GM21390 (cell line): ENCODE data around the gene METTL21A.
"Not testable (repeated sequence)": the region's sequence is repeated elsewhere in the genome, so short reads cannot be mapped to it uniquely, and the experiment has no call there.

Experiments used
- ATAC-seq: cut with Tn5 transposase; IDR thresholded peaks from one replicate; pipeline ENCODE4 v1.9.1; 2021; ENCODE audit not compliant: unreplicated experiment

Gene METTL21A

DNA sequence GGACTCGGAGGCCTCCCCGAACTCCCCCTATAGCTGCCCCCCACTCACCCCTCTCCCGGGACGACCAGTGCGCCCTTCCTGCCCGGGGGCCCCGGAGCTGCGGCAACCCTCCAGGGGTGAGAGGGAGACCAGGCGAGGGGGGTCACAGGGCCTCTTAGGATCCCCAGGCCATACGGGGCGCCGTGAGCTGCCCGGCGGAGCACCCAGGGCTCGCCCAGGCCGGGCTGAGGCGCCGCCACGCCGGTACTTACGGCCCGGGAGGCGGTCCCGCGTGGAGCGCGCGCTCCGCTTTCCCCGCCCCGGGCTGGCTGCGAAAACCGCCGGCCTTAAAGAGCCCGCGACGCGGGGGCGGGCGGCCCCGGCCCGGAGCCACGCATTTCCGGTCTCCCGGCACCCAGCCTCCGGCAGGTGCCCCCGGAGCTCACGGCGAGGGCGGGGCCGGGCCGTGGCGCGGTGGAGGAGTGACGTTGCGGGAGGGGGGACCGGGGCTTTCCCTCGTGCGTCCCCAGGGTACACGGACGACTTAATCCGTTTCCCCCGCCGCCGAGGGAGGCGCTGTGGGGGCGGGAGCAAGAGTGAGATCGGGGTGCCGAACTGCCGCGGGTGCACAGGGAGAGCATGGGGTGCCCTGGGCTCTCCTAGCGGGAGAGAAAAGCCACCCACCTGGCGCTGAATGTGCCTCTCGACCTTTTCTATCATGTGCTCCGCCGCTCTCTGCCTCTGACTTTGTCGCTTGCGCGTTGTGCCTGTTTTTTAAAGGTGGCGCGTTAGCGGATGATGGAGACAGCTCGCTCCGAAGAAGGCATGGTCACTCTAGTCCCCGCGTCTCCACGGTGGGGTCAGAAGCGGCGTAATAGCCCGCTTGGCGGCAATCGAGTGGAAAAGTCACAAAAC, at the start of gene METTL21A:
Gene METTL21A (minus strand): TSS at position 381 of the 894 bp plus-strand sequence. CDS start 1,019 bp downstream, outside the sequence.
- peak; percentile 61 for ATAC-seq

DNA sequence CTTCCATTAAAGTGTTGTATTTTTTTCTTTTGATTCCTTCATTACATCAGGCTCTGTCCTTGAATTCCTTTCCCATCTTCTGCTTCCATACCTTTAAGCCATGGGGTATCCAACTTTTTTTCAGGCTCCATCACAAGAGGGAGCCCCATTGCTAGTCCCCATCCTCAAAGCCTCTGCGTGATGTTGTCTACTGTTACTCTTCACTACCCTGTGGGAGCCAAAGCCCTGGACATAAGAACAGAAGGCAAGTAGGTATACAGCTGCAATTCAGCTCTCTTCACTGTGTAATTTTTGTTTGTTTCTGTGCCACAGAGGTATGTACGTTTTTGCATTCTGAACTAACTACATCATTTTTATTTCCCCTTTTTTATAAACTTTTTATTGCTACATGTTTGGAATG, 49.6 kb upstream of the METTL21A start:
- ATAC-seq: no peak

DNA sequence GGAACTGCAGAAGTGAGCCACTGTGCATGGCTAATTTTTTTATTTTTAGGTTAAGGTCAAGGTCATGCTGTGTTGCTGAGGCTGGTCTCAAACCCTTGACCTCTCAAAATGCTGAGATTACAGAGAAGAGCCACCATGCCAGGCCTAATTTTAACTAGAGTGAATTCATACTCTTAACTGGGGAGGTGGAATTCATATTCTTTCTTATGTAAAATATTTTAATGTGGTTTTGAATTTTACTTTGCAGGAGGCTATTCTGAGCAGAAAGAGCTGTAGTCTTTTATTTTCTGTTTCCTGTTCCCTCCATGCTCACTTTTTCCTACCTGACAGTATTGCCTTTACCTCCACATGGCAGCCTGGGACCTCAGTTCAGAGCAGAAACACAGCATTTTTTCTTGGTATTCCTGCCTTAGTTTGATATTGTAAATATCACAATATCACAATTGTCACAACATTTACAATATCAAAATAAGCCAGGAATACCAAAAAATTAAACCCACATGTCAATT, 49.1 kb upstream of the METTL21A start:
- no peak for ATAC-seq

DNA sequence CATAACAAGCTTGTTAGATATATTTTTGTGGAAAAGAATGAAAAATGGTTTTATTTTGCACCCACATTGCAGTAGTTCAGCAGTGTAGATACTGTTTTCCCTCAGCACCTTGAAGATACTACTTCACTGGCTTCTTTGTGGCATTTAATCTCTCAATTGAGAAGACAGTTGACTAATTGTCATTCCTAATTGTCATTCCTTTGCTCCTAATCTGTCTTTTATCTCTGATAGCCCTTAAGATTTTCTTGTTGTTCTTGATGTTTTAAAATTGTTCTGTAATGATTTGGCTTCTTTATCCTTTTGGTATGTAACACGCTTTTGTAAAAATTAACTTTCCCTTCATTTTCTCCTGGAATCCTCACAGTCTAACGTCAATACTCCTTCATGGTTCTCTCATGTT, 48.2 kb upstream of the METTL21A start:
- ATAC-seq: no peak

DNA sequence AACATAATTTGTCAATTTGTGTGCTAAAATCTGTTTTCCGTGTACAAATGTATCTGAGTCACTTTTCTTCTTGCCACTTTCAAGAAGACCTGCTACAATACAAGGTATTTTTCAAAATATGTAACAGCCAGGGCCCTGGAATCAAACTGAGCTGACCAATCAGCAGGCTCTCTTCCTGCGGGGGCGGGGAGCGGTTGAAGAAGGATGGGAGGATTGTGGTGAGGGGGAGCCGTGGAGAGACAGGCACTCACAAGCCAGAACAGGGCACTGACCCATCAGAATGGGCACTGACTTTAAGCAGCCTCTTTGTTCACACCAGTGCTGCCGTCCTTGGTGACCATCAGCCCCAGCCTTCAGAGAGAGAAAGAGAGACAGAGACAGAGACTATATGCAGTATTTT, 45.7 kb upstream of the METTL21A start:
- no peak for ATAC-seq

DNA sequence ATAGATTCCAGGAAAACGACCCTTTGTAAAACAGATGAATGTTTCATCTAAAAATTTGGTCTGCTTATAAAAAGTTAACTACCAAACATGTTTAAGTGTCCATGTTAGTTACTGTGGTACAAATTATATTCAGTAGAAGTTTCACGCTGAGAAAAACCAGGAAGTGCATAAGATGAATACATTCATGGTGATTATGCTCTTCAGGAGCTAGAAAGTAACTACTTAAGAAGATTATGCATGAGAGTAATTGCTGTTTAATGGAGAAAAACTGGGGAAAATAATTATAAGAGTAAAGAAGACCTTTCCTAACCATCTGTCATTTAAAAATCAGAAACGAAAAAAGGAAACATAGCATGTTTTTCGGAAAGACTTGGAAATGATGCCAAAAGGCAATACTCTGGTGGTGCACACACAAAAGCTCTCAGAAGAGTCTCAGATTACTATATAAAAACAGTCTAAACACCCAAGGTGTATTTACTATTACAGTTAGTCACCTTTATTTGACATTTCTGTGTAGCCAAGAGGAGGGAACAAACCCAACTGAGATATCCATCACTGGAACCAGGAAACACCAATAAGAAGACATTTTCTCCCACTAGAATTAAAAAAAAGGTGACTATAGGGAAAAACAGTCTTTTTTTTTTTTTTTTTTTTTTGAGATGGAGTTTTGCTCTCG, 38.8 kb upstream of the METTL21A start:
- no peak for ATAC-seq

DNA sequence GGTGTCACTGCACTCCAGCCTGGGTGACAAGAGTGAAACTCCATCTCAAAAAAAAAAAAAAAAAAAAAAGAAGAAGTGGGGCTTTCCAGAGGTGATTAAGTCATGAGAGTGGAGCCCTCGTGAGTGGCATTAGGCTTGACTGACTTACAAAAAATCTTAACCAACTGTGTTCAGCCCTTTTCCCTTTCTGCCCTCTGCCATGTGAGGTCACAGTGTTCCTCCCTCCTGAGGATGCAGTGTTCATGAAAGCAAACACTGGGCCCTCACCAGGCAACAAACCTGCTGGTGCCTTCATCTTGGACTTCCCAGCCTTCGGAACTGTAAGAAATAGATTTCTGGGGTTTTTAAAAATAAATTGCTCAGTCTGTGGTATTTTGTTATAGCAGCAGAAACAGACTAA, 37.0 kb upstream of the METTL21A start:
- peak; percentile 92 for ATAC-seq

DNA sequence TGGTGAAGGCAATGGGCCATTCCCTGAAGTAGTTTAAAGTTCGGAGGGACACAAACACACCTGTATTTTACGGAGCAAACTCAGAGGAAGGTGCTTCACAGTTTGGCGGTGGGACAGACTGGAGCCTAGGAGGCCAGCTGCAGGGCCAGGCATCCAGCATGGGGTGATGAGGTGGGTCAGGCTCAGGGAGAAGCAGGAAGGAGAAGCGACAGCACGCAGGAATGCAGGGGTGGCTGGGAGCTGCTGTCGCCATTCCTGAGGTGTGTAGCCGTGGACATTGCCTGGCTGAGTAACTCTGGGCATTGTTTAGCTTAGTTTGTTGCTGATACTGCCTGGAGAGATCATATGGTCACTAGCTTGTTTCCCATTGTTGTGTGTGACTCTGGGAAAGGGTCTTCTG, 35.8 kb upstream of the METTL21A start:
- ATAC-seq: no peak

DNA sequence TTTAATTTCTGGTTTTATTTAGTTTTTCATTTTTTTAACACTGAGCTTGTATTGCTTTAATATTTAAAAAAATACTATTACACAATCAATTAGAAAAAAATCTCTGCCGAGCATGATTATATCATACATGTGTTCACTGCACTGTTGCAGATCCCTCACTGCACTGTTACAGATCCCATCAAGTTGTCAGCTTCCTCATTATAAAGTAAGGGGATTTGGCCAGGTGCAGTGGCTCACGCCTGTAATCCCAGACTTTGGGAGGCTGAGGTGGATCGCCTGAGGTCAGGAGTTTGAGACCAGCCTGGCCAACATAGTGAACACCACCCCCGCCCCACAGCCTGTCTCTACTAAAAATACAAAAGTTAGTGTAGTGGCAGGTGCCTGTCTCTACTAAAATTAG, 33.0 kb upstream of the METTL21A start:
- ATAC-seq: no peak

DNA sequence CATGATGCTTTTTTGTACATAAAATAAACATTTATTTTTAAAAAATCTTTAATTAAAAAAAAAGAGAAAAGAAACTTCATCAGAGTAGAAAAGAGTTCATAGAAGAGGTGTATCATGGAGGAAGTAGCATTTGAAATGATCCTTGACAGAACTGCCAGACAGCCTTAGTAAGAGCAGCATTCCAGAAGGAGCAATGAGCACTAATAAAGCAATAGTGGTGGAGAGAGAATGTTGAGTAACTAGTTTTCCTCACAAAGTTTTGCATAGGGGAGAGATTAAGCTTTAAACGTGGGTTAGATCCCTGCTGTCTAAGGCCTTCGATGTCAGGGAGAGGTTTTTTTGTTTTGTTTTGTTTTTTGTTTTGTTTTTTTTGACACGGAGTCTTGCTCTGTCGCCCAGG, 29.8 kb upstream of the METTL21A start:
- ATAC-seq: no peak

DNA sequence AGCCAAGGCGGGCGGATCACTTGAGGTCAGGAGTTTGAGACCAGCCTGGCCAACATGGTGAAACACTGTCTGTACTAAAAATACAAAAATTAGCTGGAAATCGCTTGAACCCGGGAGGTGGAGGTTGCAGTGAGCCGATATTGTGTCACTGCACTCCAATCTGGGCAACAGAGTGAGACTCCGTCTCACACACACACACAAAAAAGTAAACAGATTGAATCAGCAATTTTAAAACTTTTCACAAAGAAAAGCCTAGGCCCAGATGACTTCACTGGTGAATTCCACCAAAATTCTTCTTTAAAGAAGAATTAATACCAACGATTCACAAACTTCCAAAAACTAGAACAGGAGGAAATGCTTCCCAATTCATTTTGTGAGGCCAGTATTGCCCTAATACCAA, 21.4 kb upstream of the METTL21A start:
- ATAC-seq: not testable (repeated sequence)

DNA sequence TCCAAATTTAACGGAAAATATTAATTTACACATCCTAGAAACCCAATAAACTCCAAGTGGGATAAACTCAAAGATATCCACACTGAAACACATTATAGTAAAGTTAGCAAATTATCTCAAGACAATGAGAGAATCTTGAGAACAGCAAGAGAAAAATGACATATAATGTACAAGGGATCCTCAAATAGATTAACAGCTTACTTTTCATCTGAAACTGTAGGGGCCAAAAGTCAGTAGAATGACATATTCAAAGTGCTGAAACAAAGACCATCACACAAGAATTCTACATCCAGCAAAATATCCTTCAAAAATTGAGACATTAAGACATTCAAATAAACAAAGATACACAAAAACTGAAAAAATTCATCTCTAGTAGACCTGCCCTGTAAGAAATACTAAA, 18.7 kb upstream of the METTL21A start:
- no peak for ATAC-seq

DNA sequence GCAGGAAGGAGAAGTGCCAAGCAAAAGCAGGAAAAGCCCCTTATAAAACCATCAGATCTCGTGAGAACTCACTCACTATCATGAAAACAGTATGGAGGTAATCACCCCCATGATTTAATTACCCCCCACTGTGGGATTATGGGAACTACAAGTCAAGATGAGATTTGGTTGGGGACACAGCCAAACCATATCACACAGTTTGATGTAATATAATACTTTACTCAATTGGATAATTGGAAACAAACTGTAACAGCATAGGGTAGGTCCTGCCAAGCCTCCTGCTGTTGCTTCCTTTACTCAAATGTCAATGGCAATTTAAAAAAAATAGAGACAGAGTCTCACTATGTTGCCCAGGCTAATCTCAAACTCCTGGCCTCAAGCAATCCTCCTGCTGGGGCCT, 15.5 kb upstream of the METTL21A start:
- ATAC-seq: no peak

DNA sequence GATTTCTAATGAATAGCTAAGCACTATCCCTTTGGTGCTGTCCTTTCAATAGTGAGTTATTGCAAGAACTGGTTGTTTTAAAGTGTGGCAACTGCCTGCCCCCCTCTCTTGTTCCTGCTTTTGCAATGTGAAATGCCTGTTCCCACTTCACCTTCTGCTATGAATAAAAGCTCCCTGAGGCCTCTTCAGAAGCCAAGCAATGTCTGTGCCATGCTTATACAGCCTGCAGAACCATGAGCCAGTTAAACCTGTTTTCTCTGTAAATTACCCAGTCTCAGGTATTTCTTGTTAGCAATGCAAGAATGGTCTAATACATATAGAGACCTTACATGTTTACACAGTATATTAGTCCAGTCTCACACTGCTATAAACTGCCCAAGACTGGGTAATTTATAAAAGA, 15.0 kb upstream of the METTL21A start:
- ATAC-seq: no peak

DNA sequence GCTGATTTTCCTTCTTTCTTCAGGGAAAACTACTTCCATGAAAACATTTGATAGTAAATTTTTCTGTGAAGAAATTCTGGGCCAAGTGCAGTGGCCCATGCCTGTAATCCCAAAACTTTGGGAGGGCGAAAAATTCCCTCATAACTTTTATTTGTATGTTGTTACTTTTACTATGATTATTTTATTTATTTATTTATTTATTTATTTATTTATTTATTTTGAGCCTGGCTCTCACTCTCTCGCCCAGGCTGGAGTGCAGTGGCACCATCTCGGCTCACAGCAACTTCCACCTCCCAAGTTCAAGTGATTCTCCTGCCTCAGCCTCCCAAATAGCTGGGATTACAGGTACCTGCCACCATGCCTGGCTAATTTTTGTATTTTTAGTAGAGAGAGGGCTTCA, 14.1 kb upstream of the METTL21A start:
- not testable (repeated sequence) for ATAC-seq

DNA sequence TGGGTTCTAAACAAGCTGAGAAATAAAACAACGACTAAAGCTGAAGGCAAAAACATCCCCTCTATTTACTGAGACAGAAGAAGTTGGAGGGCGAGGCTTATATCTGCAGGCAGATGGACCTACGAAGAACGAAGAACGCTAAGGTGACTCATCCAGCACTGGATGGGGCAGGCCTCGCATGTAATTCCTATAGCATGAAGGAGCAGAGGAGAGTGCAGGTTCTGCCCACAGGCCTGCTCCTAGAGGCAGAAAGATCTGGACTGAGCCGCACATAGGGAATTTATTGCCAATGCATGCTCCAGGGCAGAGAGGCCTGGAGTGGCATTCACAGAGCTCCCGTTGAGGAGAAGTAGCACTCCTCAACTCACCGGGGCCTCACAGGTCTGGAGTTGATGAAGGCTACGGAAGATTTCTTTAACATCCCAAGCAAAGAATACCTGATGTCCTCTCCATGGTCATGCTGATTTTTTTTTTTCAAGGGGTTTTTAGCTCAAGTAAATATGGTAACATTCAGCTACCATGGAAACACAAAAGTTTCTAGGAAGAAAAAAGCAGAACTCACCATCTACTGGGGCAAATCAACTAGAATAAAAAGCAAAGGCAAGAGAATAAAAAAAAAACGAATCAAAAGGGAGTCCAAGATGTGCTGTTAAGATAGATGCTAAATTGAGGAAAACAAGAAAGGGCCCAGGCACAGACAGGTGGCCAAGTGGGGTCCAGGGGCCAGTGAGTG, 10.4 kb upstream of the METTL21A start:
- ATAC-seq: no peak

DNA sequence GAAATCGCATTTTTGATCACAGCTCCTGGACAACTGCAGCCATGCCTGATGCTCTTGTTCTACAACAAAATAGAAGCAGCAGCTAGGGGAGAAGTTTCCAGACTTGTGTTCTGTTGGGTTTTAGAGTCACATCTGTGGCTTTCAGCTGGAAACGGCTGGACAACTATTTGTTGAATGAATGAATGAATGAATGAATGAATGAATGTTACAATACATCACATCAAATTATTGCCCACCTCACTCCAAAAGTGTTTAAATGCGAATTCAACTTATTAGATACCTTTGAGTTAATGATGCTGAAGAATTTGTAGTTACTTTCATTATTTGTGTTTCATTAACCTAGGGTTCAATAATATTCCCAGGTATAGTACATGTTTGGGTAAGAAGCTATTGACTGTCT, 8.5 kb upstream of the METTL21A start:
- no peak for ATAC-seq

DNA sequence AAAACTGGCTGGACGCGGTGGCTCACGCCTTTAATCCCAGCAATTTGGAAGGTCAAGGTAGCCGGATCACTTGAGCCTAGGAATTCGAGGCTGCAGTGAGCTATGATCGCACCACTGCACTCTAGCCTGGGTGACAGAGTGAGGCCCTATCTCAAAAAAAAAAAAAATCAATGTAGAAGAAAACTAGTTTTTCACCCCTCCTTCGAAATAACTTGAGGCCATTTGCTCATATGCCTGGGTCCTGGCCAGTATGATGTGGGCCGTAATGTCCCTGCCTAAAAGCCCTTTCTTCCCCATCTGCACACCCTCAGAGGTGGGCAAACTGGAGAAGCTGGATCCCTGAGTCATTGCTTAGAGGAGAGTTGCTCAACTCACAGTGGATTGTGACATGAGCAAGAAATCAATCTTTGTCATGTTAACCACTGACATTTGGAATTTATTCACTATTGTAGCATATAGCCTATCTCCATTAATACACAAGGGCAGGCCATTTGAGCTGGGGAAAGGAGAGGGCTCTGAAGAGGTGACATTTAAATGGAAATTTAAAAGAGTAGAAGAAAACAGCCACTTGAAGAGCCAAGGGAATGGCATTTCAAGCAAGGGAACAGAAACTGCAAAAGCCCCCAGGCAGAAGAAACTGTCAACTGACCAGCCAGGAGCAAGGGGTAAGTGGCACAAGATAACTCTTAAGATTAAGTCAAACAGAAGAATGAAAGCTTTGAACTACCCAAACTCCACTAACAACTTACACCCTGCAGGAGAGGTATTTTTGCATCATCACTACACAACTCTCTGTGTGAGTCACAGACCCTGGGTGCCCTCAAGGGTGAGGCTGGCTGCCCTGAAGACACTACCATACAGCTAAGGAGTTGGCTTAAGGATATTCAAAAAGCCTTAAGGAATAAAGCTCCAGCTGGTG, 7.6 kb upstream of the METTL21A start:
- peak; percentile 69 for ATAC-seq

DNA sequence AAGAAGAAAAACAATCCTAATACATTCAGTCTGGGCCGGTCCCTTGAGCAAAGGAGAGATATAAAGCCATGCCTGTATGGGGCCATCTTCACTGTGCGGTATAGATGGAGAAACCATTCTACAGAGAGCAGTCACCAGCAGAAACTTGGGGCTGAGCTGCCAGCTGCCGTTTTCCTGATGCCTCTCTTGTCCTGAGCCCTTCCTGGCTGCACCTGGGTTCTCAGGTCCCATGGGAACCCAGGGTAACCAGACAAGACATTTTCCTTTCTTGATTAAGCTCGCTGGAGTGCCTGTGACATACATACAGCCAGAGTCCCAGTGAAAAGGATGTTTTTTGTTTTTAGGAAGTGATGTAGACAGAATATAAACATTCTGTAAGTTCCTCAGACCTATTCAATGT, 5.3 kb upstream of the METTL21A start:
- ATAC-seq: no peak

DNA sequence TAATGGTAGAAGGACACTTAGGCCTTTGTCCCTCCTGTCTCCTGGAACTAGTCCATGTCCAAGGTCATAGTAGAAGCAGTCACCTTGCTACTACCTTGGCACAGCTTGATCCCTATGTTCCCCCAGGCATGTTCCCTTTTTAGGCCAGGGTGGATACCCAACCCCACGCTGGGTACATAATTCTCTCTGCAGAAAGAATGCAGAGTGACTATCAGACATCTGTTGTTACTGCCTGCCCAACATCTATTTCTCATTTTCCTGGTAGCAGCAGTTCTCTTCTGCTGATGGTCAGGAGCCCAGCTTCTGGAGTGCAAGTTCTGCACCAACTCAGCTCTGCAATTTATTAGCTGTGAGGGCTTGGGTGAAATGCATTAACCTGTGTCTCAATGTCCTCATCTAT, 4.4 kb upstream of the METTL21A start:
- ATAC-seq: no peak
